Activated CD4-positive, alpha-beta T cell treated with anti-CD3 and anti-CD28 coated beads, Interleukin-2, Interleukin-4, amounts not matched to agents 100 ng/mL and 50 ng/mL, durations not matched to agents 16 hours and 8 hours (primary cell): ENCODE measurements around the gene NOL3.
"Not testable (repeated sequence)": the region's sequence is repeated elsewhere in the genome, so short reads cannot be mapped to it uniquely, and the experiment has no call there.

Source experiments
- DNase-seq: peaks from one replicate; pipeline ENCODE4 v3.0.0-alpha.2; 2020; ENCODE audit warnings: low spot score

Gene NOL3

GRCh38 chr16:67170168-67170948 lies at the start of gene NOL3:
TSS of gene NOL3 (plus strand) at chr16:67170538.
- peak; percentile 55 for DNase-seq

GRCh38 chr16:67122799-67123198 lies 47.5 kb upstream of the NOL3 start:
- DNase-seq: not testable (repeated sequence)

GRCh38 chr16:67128417-67128816 lies 41.9 kb upstream of the NOL3 start:
- no peak for DNase-seq

- no peak for DNase-seq
Observed at GRCh38 chr16:67128887-67129286, 41.5 kb upstream of the NOL3 start.

- no peak for DNase-seq
Observed at GRCh38 chr16:67129422-67129821, 40.9 kb upstream of the NOL3 start.

- no peak for DNase-seq
Observed at GRCh38 chr16:67137605-67138004, 32.7 kb upstream of the NOL3 start.

- no peak for DNase-seq
Observed at GRCh38 chr16:67141391-67141790, 28.9 kb upstream of the NOL3 start.

GRCh38 chr16:67142342-67142741 lies 28.0 kb upstream of the NOL3 start:
- no peak for DNase-seq

- no peak for DNase-seq
Observed at GRCh38 chr16:67144943-67145342, 25.4 kb upstream of the NOL3 start.

GRCh38 chr16:67145746-67146145 lies 24.6 kb upstream of the NOL3 start:
- no peak for DNase-seq

GRCh38 chr16:67146523-67147357 lies 23.6 kb upstream of the NOL3 start:
- no peak for DNase-seq

GRCh38 chr16:67147437-67148140 lies 22.7 kb upstream of the NOL3 start:
- no peak for DNase-seq

- DNase-seq: no peak
Observed at GRCh38 chr16:67148221-67148620, 22.1 kb upstream of the NOL3 start.

GRCh38 chr16:67148656-67149275 lies 21.6 kb upstream of the NOL3 start:
- DNase-seq: no peak

- DNase-seq: no peak
Observed at GRCh38 chr16:67149276-67150046, 20.9 kb upstream of the NOL3 start.

- DNase-seq: peak; percentile 48
Observed at GRCh38 chr16:67150047-67150832, 20.1 kb upstream of the NOL3 start.

- peak; percentile 36 for DNase-seq
Observed at GRCh38 chr16:67150833-67151396, 19.4 kb upstream of the NOL3 start, which contains the start of gene B3GNT9. TSS of gene B3GNT9 (minus strand) at chr16:67150998. CDS start at chr16:67150485, 513 bp downstream.

- DNase-seq: no peak
Observed at GRCh38 chr16:67151431-67152097, 18.8 kb upstream of the NOL3 start.

GRCh38 chr16:67154578-67155294 lies 15.6 kb upstream of the NOL3 start:
- DNase-seq: no peak
